Measurements from ENCODE around the gene DACH1.

GRCh38 chr13:71481501-71481900 lies 385.5 kb downstream of the DACH1 start:
- TF ChIP-seq CTCF (IDR thresholded peaks at IDR 0.05 in 4 of 5, conservative IDR thresholded peaks at IDR 0.05 in 1 of 5) (no peak), POLR2A (IDR thresholded peaks at IDR 0.05) (no peak)
